Measurements from ENCODE around the gene RGS19. TPM values are rescaled to one million over a fixed set of nuclear protein-coding genes. Genes with fewer than 3 reads are reported as not detected.

Gene RGS19
- total and polyA plus RNA-seq, 8 donors = 6.3 to 63.9 (median 8.8) TPM

DNA sequence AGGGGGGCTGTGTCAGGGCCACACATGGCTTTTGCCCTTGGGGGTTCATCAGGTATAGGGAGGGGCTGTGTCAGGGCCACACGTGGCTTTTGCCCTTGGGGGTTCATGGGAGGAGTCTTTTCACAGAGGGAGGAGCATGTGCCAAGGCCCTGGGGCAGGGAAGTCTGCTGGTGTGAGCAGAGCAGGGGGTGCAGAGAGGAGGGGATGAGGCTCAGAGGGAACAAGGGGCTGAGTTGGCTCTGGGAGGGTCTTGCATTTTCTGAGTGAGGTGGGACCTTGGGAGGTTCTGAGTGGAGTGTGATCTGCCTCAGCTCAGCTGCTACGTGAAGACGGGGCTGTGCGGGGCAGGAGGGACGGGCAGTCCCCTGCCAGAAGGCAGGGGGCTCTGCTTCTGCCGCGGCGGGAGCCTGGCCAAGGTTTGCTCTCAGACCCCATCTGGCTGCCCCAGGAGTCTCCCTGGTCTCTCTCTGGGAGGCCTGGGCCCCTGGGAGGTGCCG is 23.9 kb downstream of the RGS19 start:
- Histone ChIP-seq H3K4me1 (peaks cover 6 to 43% of the 10 kb centered on the region in 2 donors), H3K36me3 (no peaks in the 10 kb centered on the region), H3K9me3 (no peaks in the 10 kb centered on the region), H3K27ac (peak overlapping the region; percentile 77), H3K4me3 (no peak overlapping the region), H3K27me3 (peaks cover 5 to 70% of the 10 kb centered on the region in 2 donors)
- DNase-seq = no peak
- no peak for ATAC-seq
- TF ChIP-seq, protein P1, sequence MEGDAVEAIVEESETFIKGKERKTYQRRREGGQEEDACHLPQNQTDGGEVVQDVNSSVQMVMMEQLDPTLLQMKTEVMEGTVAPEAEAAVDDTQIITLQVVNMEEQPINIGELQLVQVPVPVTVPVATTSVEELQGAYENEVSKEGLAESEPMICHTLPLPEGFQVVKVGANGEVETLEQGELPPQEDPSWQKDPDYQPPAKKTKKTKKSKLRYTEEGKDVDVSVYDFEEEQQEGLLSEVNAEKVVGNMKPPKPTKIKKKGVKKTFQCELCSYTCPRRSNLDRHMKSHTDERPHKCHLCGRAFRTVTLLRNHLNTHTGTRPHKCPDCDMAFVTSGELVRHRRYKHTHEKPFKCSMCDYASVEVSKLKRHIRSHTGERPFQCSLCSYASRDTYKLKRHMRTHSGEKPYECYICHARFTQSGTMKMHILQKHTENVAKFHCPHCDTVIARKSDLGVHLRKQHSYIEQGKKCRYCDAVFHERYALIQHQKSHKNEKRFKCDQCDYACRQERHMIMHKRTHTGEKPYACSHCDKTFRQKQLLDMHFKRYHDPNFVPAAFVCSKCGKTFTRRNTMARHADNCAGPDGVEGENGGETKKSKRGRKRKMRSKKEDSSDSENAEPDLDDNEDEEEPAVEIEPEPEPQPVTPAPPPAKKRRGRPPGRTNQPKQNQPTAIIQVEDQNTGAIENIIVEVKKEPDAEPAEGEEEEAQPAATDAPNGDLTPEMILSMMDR (IDR thresholded peaks at IDR 0.05) = no peak
- intact Hi-C loops (cut with DNase I) = no loop called here

DNA sequence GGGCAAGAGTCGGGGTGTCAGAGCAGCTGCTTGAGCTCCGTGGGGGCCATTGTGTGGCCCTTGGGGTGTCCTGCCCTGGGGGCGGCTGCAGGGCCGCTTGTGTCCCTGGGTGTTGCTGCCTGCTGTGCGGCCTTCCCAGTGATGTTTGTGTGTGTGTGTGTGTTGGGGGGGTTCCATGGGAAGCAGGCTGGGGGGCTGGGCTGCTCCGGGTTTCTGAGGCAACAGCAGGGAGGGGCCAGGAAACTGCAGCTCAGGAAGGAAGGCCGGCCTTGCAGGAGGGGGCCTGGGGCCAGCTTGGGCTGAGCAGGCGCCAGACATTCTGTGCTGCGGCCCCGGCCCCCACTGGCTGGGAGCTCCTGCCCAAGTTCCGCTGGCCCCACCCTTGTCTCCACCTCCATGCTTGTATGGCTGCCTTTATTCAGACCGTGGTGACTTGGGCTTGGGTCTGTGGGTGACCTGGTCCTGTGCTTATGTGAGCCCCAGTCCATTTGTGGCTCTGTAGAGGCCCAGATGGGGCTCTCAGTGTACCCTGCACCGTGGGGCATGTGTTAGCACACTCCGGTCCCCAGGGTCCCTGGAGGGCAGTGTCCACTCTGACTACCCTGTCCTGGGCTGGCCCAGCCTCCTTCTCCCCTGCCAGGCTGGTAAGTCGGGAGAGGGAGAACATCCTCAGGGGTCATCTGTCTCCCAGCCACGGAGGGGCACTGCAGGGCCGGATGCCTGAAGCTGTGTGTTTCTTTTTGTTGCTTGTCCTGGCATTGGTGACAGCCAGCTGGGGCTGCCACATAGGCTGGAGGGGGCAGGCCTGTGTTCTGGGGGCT is 25.3 kb downstream of the RGS19 start:
- TF ChIP-seq, protein P1 (IDR thresholded peaks at IDR 0.05) = no peak
- peak overlapping the region; percentile 77 for H3K27ac ChIP-seq
- intact Hi-C loops (cut with DNase I) = no loop called here
- H3K36me3 ChIP-seq = no peaks in the 10 kb centered on the region
- ATAC-seq (peak; percentile 19), DNase-seq (peak in 2 of 4 donors; percentile 73 to 91)
- H3K4me1 ChIP-seq = peaks cover 6 to 48% of the 10 kb centered on the region in 2 donors
- H3K4me3 ChIP-seq = no peak overlapping the region
- peaks cover 15 to 84% of the 10 kb centered on the region in 2 donors for H3K27me3 ChIP-seq
- H3K9me3 ChIP-seq = no peaks in the 10 kb centered on the region

DNA sequence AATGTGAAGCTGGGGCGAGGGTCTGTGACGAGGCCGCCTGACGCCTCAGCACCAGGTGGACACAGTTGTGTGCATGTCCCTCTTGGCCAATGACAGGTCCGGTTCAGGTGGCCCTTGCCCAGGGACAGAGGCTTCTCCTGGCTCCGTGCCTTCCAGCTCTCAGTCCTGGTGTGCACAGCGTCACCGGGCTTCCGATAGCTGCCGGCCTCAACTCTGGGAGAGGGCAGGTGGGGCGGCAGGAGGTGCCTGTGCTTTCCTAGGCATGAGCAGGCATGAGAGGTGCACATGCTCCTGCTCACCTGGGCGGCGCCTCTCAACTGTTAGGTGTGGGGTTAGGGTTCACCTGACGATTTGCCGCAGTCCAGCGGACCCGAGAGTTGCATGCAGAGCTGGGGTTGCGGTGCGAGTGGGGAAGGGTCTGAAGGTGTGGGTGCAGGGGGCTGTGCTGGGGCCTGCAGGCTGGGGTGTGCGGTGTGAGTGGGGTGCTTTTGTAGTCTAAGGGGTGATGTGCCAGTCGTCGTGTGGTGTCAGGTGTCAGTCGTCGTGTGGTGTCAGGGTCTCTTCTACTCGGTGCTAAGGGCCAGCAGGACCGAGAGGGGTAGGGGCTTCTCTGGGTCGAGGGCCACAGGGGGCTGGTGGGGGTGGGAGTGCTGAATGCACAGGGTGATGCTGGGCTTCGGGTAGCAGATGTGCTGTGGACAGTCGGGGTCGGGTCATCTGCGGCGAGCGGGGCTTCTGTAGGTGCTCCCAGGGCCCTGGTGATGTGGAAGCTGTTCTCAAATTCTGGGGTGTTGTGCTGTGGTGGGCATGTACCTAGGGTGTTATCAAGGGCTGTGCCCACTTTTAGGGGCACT is 26.1 kb downstream of the RGS19 start:
- DNase-seq (no peak), ATAC-seq (no peak)
- Histone ChIP-seq H3K27me3 (peaks cover 22 to 92% of the 10 kb centered on the region in 2 donors), H3K9me3 (no peaks in the 10 kb centered on the region), H3K27ac (peak overlapping the region; percentile 71 to 76), H3K4me3 (no peak overlapping the region), H3K36me3 (no peaks in the 10 kb centered on the region), H3K4me1 (peaks cover 6 to 52% of the 10 kb centered on the region in 2 donors)
- TF ChIP-seq, protein P1 (IDR thresholded peaks at IDR 0.05) = no peak
- intact Hi-C loops (cut with DNase I) = no loop called here

DNA sequence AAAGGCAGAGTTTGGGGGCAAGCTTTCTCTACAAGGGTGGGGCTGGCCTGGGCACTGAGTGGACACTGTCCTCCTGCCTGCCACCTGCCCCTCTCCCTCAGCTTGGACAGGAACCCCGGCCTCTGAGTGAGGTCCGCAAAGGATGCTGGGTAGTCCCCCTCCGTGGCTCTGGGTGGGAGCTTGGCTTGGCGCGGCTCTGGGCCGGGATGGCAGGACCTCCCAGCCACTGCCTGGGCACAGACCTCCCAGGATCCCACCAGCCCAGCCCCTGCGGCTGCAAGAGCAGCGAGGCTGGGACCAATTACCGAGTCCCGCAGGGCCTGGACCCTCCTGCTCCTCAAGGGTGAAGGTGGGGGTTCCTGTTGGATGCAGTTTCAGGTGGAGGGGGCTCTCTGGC is 27.0 kb downstream of the RGS19 start:
- TF ChIP-seq, protein P1 (IDR thresholded peaks at IDR 0.05) = no peak
- no peak for ATAC-seq
- intact Hi-C loops (cut with DNase I) = no loop called here
- Histone ChIP-seq H3K27me3 (peaks cover 31 to 97% of the 10 kb centered on the region in 2 donors), H3K4me1 (peaks cover 6 to 43% of the 10 kb centered on the region in 2 donors), H3K4me3 (no peak overlapping the region), H3K9me3 (no peaks in the 10 kb centered on the region), H3K36me3 (peaks cover 0 to 8% of the 10 kb centered on the region in 2 donors), H3K27ac (peak overlapping the region; percentile 71 to 76)
- no peak for DNase-seq

All from left lung (tissue), 10 donors.